Effector memory CD8-positive, alpha-beta T cell (primary cell): ENCODE results near the gene GNB1.
"Not testable (repeated sequence)": the region's sequence is repeated elsewhere in the genome, so short reads cannot be mapped to it uniquely, and the experiment has no call there.

Experiments
- ATAC-seq: fragments of 150-1000 bp; cut with Tn5 transposase; replicated peaks from 2 replicates; pipeline ENCODE4 v1.10.0; 2021; ENCODE audit warnings: mild to moderate bottlenecking, moderate library complexity
- DNase-seq, 3 experiments: peaks; one replicate each; pipeline ENCODE4 v3.0.0; 2021
- H3K27ac Mint-ChIP-seq, 2 donors: one replicate each; pipeline ENCODE4 v1.8.0; 2022; ENCODE audit warnings: mild to moderate bottlenecking in 2 of 2, mixed read lengths in 2 of 2, moderate library complexity in 2 of 2
- H3K27me3 Mint-ChIP-seq, 2 donors: one replicate each; pipeline ENCODE4 v1.8.0; 2022; ENCODE audit warnings: mixed read lengths in 2 of 2
- H3K36me3 Mint-ChIP-seq: one replicate; pipeline ENCODE4 v1.8.0; 2022; ENCODE audit warnings: mild to moderate bottlenecking, moderate library complexity, mixed read lengths; ENCODE audit not compliant: insufficient read depth
- H3K4me1 Mint-ChIP-seq, 2 donors: one replicate each; pipeline ENCODE4 v1.8.0; 2022; ENCODE audit warnings: low read depth in 2 of 2, mixed read lengths in 2 of 2
- H3K4me3 Mint-ChIP-seq, 2 donors: one replicate each; pipeline ENCODE4 v1.8.0; 2022; ENCODE audit warnings: mild to moderate bottlenecking in 2 of 2, mixed read lengths in 2 of 2, moderate library complexity in 2 of 2
- H3K9me3 Mint-ChIP-seq, 2 donors: one replicate each; pipeline ENCODE4 v1.8.0; 2022; ENCODE audit warnings: mixed read lengths in 2 of 2

Gene GNB1

DNA sequence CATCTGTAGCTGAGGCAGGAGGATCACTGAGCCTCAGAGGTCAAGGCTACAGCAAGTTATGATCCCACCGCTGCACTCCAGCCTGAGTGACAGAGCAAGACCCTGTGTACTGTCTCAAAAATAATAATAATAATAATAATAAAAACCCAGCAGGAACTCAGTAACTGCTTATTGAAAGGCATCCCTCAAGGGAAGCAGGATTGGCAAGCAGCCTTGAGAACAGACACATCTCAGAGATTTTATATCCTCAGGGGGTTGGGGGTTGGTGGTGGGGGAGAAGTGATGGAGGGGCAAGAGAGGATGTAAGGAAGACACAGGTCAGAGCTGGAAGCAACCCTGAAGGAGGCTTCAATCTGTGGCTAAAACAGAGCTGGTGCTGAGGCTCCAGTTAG, 29.6 kb downstream of the GNB1 start:
- no peak for ATAC-seq
- Mint-ChIP-seq H3K27ac (peak overlapping the region; percentile 77 to 79), H3K4me3 (peak overlapping the region in 1 of 2 donors; percentile 10), H3K4me1 (peaks cover 58 to 83% of the 10 kb centered on the region in 2 donors), H3K9me3 (no peaks in the 10 kb centered on the region), H3K36me3 (peaks cover 24% of the 10 kb centered on the region), H3K27me3 (no peaks in the 10 kb centered on the region)
- no peak for DNase-seq

DNA sequence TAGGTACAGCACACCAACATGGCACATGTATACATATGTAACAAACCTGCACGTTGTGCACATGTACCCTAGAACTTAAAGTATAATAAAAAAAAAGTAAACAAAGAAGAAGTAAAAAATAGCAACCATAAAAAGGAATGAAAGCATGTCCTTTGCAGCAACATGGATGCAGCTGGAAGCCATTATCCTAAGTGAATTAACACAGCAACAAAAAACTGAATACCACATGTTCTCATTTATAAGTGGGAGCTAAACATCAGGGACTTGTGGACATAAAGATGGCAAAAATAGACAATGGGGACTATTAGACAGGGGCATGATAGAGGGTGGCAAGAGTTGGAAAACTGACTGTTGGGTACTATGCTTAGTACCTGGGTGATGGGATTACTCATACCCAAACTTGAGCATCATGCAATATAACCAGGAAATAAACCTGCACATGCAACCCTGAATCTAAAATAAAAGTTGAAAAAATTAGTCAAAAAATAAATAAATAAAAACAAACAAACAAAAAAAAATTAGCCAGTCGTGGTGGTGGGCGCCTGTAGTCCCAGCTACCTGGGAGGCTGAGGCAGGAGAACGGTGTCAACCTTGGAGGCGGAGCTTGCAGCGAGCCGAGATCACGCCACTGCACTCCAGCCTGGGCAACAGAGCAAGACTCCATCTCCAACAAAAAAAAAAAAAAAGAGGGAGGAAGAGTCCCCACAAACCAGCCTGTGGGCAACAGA, 30.8 kb downstream of the GNB1 start:
- Mint-ChIP-seq H3K27ac (peak overlapping the region; percentile 66 to 91), H3K4me1 (peaks cover 59 to 83% of the 10 kb centered on the region in 2 donors), H3K4me3 (peak overlapping the region; percentile 21 to 56), H3K36me3 (peaks cover 29% of the 10 kb centered on the region)
- ATAC-seq, DNase-seq, H3K9me3 Mint-ChIP-seq, H3K27me3 Mint-ChIP-seq: not testable (repeated sequence)

DNA sequence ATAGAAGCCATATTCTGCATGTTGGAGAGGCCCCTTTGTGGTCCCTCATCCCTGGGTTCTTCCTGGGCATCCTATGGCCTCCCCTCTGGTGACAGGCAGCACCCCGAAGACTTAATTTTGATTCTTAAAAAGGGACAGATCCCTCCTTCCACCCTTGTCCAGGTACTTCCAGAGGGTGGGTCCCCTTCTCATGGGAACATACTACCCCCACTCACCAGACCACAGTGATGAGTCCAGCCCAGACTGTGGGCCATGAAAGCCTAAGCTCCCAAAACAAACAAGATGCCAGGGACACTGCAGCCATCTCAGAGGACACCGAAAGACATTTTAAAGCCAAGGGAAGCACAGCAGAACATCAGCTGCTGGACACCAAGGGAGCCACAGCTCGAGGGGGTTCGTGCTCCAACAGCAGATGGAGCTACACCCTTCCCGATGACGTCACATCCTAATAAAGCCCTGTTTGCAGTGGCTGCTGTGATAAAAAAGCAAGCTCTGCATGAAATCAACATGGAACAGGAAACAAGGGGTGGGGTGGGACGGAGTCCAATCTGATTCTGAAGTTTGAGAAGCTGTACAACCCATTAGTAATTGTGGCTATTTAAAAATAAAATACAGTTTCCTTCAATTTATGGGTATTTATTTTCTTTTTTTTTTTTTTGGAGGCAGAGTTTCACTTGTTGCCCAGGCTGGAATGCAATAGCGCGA, 32.4 kb downstream of the GNB1 start:
- peak; percentile 37 for ATAC-seq
- Mint-ChIP-seq H3K4me1 (peaks cover 63 to 84% of the 10 kb centered on the region in 2 donors), H3K4me3 (peak overlapping the region; percentile 42 to 56), H3K27me3 (no peaks in the 10 kb centered on the region), H3K36me3 (peaks cover 34% of the 10 kb centered on the region), H3K9me3 (no peaks in the 10 kb centered on the region), H3K27ac (peak overlapping the region; percentile 69 to 91)
- DNase-seq = no peak

DNA sequence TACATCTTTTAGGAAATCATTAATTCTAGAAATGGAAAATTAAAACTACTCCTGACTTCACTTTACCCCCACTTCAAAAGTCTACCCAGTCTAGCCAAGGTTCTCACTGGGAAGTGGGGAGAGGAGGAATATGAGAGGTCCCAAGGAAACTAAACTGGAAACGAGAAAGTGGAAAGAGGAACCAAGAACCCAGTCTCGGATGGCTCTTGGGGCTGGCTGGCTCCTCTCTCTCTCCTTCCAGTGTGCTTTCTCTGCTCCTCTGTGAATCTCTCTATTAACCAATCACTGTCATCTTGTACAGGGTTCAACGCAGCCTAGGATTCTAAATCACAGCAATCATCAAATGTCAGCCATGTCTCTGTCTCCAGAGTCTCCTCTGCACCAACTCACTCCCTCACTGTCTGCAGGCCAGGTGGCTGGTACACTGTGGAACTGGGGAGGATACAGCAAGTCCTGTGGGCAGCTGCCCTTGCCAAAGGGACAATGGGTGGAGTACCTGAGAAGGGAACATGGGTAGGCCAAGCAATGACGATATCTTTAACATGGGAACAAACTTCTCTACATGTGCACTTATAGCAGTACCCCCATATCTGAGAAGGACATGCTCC, 33.7 kb downstream of the GNB1 start:
- Mint-ChIP-seq H3K27me3 (no peaks in the 10 kb centered on the region), H3K4me1 (peaks cover 62 to 82% of the 10 kb centered on the region in 2 donors), H3K36me3 (peaks cover 36% of the 10 kb centered on the region), H3K27ac (peak overlapping the region; percentile 69 to 91), H3K9me3 (no peaks in the 10 kb centered on the region), H3K4me3 (no peak overlapping the region)
- no peak for DNase-seq
- peak; percentile 14 for ATAC-seq

DNA sequence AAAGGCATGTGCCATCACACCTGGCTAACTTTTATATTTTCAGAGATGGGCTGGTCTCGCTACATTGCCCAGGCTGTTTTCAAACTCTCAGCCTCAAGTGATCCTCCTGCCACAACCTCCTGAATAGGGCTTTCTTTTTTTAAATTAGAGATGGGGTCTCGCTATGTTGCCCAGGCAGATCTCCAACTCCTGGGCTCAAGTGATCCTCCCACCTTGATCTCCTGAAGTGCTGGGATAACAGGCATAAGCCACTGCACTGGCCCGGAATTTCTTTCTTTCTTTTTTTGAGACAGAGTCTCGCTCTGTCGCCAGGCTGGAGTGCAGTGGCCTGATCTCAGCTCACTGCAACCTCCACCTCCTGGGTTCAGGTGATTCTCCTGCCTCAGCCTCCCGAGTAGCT, 34.7 kb downstream of the GNB1 start:
- not testable (repeated sequence) for DNase-seq, H3K9me3 Mint-ChIP-seq, H3K4me3 Mint-ChIP-seq, ATAC-seq, H3K27me3 Mint-ChIP-seq
- peaks cover 33% of the 10 kb centered on the region for H3K36me3 Mint-ChIP-seq
- peaks cover 58 to 71% of the 10 kb centered on the region in 2 donors for H3K4me1 Mint-ChIP-seq
- peak overlapping the region; percentile 69 to 91 for H3K27ac Mint-ChIP-seq

DNA sequence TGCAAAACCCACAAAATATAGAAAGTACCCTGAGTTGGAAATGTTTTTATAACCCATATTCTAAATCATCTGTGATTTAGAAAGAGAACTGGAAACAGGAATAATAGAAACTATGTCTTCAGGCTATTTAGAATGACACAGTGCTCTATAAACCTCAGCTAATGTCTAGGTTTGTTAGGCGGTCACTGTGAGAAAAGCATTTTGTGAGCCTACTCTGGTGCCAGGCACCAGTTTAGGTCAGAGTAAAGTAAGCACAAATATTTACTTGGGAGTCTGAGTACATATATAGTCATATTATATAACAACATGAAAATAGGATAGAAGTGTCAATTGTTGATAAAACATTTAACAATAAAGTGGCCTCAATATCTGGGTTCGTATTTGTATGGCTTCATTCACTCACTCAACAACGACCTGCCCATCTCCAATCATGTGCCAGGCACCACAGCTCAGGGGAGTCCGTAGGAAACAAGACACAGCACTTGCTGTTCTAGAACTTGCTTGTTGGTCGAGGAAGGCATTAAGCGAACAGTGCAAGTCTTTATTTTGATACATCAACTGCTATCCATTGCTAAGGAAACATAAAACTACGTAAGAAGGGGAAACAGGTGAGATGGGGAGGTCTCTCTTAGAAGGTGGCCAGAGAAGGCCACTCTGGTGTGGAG, 37.2 kb downstream of the GNB1 start:
- Mint-ChIP-seq H3K36me3 (peaks cover 31% of the 10 kb centered on the region), H3K4me3 (peak overlapping the region; percentile 4 to 45), H3K27ac (peak overlapping the region; percentile 92 to 96), H3K27me3 (no peaks in the 10 kb centered on the region), H3K4me1 (peaks cover 61 to 72% of the 10 kb centered on the region in 2 donors), H3K9me3 (no peaks in the 10 kb centered on the region)
- no peak for ATAC-seq
- no peak for DNase-seq

DNA sequence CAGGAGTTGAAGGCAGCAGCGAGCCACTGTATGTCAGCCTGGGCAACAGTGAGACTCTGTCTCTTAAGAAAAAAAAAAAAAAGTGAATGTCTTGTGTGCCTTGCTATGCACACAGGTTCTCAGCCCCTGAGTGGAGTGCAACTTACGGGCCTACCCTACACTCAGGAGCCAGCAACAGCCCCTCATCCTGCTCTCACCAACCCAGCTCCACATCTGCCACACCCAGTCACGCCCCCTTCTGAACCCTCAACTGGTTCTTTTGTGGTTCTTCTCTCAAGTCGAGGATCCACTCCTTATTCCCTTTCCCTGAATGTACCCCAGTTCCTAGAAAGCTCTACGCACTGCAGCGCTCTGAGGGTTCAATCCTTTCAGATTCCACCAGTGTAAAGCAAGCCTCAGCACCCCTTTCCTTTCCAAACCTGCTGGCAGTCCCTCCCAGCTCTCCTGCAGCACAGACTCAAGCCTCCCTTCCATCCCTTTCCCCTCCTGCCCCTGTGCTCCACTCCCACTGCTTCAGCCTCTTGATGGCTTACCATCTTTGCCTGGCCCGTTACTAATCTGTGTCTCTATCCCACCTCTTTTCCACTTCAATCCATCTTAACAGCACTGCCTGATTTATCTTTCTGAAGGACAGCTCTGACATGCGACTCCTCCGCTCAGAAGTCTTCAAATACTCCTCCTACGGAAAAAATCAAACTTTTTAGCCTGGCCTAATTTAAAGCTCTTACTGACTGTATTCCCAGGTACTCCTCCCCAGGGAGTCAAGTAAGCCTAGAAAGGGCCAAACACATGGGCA, 38.1 kb downstream of the GNB1 start:
- no peak for DNase-seq
- Mint-ChIP-seq H3K36me3 (peaks cover 36% of the 10 kb centered on the region), H3K4me3 (peak overlapping the region in 1 of 2 donors; percentile 45), H3K27ac (peak overlapping the region; percentile 92 to 96), H3K4me1 (peaks cover 56 to 67% of the 10 kb centered on the region in 2 donors), H3K9me3 (no peaks in the 10 kb centered on the region), H3K27me3 (no peaks in the 10 kb centered on the region)
- no peak for ATAC-seq

DNA sequence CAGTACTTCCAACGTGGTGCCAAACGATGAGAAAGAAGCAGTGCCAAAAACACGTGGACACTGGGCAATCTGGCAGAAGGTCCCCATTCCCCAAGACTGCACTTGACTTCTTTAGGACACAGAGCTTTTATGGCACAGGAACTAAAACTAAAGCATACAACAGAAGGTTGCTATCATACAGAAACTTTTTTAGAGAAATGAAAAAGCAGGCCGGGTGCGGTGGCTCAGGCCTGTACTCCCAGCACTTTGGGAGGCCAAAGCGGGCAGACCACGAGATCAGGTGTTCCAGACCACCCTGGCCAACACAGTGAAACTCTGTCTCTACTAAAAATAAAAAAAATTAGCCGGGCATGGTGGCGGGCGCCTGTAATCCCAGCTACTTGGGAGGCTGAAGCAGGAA, 43.0 kb downstream of the GNB1 start:
- peaks cover 37% of the 10 kb centered on the region for H3K36me3 Mint-ChIP-seq
- peak overlapping the region; percentile 82 to 89 for H3K27ac Mint-ChIP-seq

DNA sequence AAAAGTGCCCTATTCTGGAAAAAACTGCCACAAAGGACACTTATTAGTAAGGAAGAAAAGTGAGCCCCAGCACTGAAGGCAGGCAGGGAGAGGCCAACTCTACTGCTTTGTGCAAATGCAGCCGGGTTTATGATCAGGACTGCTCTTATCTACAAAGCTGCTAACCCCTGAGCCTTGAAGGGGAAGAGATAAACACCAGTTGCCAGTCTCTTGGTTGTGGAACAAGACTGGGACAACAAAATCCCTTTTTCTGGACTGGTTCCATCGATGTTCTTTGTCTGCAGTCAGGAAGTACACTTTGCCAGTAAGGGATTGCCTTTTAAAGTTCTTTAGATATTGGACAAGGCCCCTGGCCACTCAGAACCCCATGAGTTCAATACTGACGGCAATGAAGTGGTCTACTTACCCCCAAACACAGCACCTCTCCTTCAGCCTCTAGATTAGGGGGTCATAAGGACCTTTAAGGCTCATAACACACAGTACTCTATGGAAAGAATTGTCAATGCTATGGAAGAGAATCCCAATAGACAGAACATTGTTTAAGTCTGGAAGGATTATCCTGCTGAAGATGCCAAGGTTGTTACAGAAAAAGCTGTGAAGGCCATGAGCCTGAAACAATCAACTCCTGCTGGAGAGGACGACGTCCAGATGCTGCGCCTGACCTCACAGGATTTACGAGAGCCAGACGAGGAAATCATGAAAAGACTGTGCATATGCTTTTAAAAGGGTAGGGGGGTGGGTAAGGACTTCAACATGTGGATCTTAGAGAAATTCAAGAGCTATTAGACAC, 43.6 kb downstream of the GNB1 start:
- Mint-ChIP-seq H3K27ac (peak overlapping the region; percentile 82 to 89), H3K4me3 (peak overlapping the region; percentile 19 to 46), H3K4me1 (peaks cover 50 to 69% of the 10 kb centered on the region in 2 donors), H3K9me3 (no peaks in the 10 kb centered on the region), H3K36me3 (peaks cover 31% of the 10 kb centered on the region), H3K27me3 (no peaks in the 10 kb centered on the region)
- DNase-seq (no peak), ATAC-seq (no peak)

More for the DNA sequence above, 43.0 kb downstream of the GNB1 start:
- ATAC-seq (no peak), DNase-seq (no peak)
- Mint-ChIP-seq H3K4me1 (peaks cover 48 to 67% of the 10 kb centered on the region in 2 donors), H3K4me3 (peak overlapping the region in 1 of 2 donors; percentile 46), H3K9me3 (no peaks in the 10 kb centered on the region), H3K27me3 (no peaks in the 10 kb centered on the region)

DNA sequence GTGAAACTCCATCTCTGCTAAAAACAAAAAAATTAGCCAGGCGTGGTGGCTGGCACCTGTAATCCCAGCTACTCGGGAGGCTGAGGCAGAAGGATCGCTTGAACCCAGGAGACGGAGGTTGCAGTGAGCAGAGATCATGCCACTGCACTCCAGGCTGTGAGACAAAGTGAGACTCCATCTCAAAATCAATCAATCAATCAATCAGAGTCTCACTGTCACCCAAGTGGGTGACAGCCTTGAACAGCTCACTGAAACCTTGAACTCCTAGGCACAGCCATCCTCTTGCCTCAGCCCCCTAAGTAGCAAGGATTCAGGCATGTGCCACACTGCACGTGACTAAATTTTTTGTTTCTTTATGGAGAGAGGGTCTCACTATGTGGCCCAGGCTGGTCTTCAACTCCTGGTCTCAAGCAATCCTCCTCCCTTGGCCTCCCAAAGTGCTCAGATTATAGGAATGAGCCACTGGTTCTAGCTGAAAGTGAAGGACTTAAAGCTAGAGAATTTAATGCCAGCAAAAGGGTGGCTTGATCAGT, 44.4 kb downstream of the GNB1 start:
- H3K27me3 Mint-ChIP-seq = no peaks in the 10 kb centered on the region
- DNase-seq = no peak
- no peaks in the 10 kb centered on the region for H3K9me3 Mint-ChIP-seq
- H3K27ac Mint-ChIP-seq = peak overlapping the region; percentile 82 to 89
- ATAC-seq = no peak
- H3K4me3 Mint-ChIP-seq = no peak overlapping the region
- peaks cover 56 to 75% of the 10 kb centered on the region in 2 donors for H3K4me1 Mint-ChIP-seq
- H3K36me3 Mint-ChIP-seq = peaks cover 28% of the 10 kb centered on the region

DNA sequence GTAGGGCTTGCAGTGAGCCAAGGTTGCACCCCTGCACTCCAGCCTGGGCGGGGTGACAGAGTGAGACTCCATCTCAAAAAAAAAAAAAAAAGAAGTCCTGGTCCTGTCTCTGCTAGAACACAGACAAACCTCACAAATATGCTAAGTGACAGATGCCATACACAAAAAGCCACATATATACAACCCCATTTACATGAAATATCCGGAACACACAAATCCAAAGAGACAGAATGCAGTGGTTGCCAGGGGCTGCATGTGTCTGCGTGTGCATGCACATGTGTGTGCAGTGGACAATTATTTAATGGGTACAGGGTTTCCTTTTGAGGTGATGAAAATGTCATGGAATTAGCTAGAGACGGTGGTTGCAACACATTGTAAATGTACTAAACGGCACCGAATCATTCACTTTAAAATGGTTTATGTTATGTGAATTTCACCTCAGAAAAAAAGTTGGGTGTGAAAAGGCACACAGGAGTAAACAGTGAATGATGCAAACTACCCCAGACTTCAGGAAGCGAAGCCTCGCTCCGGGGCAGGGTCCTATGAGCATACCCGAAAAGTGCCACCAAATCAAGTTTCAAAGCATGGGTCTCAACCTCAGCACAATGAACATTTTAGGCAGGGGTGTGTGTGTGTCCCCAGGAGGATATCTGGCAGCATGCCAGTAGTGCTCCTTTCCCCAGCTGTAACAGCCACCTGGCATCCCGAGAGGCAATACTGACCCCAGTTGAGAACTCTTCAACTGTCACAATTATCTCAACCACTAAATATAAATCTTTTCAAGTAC, 48.3 kb downstream of the GNB1 start:
- Mint-ChIP-seq H3K27me3 (no peaks in the 10 kb centered on the region), H3K36me3 (peaks cover 34% of the 10 kb centered on the region), H3K4me1 (peaks cover 48 to 66% of the 10 kb centered on the region in 2 donors), H3K27ac (peak overlapping the region; percentile 73 to 92), H3K4me3 (peak overlapping the region; percentile 45 to 51), H3K9me3 (no peaks in the 10 kb centered on the region)
- ATAC-seq (no peak), DNase-seq (no peak)
